PC-9 (cell line): Measurements from ENCODE around the gene ZGLP1.

ENCODE experiments used
- EZH2 ChIP-seq: fragments of 200-600 bp; sonication (generic); IDR thresholded peaks from 2 replicates; pipeline ENCODE4 v1.8.0; 2017; ENCODE audit warnings: antibody characterized with exemption, low read depth
- TF ChIP-seq, protein P1 (sequence below): fragments of 200-600 bp; sonication (generic); conservative IDR thresholded peaks from 2 replicates; pipeline ENCODE4 v1.6.1; 2017; ENCODE audit warnings: mixed run types, antibody characterized with exemption, mild to moderate bottlenecking, moderate library complexity

DNA sequence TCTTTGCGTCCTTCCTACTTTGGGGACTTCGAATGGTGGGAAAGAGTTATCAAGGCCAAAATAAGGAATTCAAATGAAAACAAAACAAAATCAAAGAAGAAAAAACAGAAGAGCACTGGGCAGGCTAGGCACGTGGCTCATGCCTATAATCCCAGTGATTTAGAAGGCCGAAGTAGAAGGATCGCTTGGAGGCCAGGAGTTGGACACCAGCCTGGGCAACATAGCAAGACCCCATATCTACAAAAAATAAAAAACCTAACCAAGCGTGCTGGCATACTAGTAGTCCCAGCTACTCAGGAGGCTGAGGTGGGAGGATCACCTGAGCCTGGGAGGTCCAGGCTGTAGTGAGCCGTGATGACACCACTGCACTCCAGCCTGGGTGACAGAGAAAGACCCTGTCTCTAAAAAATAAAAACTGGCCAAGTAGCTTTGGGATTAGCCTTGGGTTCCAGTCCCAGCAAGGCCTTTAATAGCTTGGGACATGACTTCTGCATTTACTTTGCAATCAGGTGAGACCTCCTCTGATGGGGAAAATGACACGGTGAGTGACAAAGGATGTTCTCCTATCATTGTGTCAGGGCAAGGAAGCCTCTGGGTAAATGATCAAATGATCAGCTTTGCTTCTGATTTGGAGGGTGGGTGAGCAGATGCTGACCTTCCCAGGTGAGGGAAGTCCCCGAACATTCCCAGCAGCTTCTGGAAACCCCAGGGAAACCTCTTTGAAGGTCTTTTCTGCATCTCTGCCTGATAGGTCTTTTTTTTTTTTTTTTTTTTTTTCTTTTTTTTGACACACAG lies 31.6 kb downstream of the ZGLP1 start:
- TF ChIP-seq, protein P1, sequence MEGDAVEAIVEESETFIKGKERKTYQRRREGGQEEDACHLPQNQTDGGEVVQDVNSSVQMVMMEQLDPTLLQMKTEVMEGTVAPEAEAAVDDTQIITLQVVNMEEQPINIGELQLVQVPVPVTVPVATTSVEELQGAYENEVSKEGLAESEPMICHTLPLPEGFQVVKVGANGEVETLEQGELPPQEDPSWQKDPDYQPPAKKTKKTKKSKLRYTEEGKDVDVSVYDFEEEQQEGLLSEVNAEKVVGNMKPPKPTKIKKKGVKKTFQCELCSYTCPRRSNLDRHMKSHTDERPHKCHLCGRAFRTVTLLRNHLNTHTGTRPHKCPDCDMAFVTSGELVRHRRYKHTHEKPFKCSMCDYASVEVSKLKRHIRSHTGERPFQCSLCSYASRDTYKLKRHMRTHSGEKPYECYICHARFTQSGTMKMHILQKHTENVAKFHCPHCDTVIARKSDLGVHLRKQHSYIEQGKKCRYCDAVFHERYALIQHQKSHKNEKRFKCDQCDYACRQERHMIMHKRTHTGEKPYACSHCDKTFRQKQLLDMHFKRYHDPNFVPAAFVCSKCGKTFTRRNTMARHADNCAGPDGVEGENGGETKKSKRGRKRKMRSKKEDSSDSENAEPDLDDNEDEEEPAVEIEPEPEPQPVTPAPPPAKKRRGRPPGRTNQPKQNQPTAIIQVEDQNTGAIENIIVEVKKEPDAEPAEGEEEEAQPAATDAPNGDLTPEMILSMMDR: no peak
- no peak for TF ChIP-seq EZH2
